HG03135 (cell line): ENCODE data around the gene NEK7.
"Not testable (repeated sequence)": the region's sequence is repeated elsewhere in the genome, so short reads cannot be mapped to it uniquely, and the experiment has no call there.

Source experiments
- ATAC-seq: cut with Tn5 transposase; IDR thresholded peaks from one replicate; pipeline ENCODE4 v1.9.1; 2021; ENCODE audit warnings: mild to moderate bottlenecking, moderate library complexity; ENCODE audit not compliant: unreplicated experiment

NEK7 gene

GRCh38 chr1:198156745-198157240, at the start of gene NEK7:
TSS of gene NEK7 (plus strand) at chr1:198156998. CDS start at chr1:198232581, 75,583 bp downstream.
- ATAC-seq = peak; percentile 45

- no peak for ATAC-seq
Observed at GRCh38 chr1:198107091-198107501, 49.7 kb upstream of the NEK7 start.

GRCh38 chr1:198108636-198109370, 48.0 kb upstream of the NEK7 start:
- no peak for ATAC-seq

GRCh38 chr1:198109371-198109715, 47.5 kb upstream of the NEK7 start:
- ATAC-seq = no peak

- ATAC-seq = no peak
Observed at GRCh38 chr1:198113342-198113750, 43.5 kb upstream of the NEK7 start.

- ATAC-seq = no peak
Observed at GRCh38 chr1:198116069-198116468, 40.7 kb upstream of the NEK7 start.

- ATAC-seq = no peak
Observed at GRCh38 chr1:198116469-198116868, 40.3 kb upstream of the NEK7 start.

- ATAC-seq = no peak
Observed at GRCh38 chr1:198117267-198117666, 39.5 kb upstream of the NEK7 start.

GRCh38 chr1:198118134-198118533, 38.7 kb upstream of the NEK7 start:
- ATAC-seq = no peak

GRCh38 chr1:198119906-198120305, 36.9 kb upstream of the NEK7 start:
- no peak for ATAC-seq

GRCh38 chr1:198121056-198121826, 35.6 kb upstream of the NEK7 start:
- ATAC-seq = no peak

- no peak for ATAC-seq
Observed at GRCh38 chr1:198122693-198123092, 34.1 kb upstream of the NEK7 start.

GRCh38 chr1:198123133-198123532, 33.7 kb upstream of the NEK7 start:
- no peak for ATAC-seq

GRCh38 chr1:198124673-198125072, 32.1 kb upstream of the NEK7 start:
- ATAC-seq = no peak

GRCh38 chr1:198125995-198126735, 30.6 kb upstream of the NEK7 start:
- no peak for ATAC-seq

- no peak for ATAC-seq
Observed at GRCh38 chr1:198128533-198128932, 28.3 kb upstream of the NEK7 start.

GRCh38 chr1:198130053-198130452, 26.7 kb upstream of the NEK7 start:
- not testable (repeated sequence) for ATAC-seq

- peak; percentile 57 for ATAC-seq
Observed at GRCh38 chr1:198132060-198132781, 24.6 kb upstream of the NEK7 start.

- ATAC-seq = no peak
Observed at GRCh38 chr1:198134252-198134651, 22.5 kb upstream of the NEK7 start.

GRCh38 chr1:198135366-198135765, 21.4 kb upstream of the NEK7 start:
- no peak for ATAC-seq
